IMR-90 (cell line): Measurements from ENCODE around the gene CTBP2. TPM values are rescaled to one million over a fixed set of nuclear protein-coding genes. Genes with fewer than 3 reads are reported as not detected.

Experiments used
- ATAC-seq: fragments of 200-7000 bp; cut with Tn5 transposase; 2 replicates; pipeline ENCODE4 v1.9.1; 2020; ENCODE audit warnings: low read depth, mild to moderate bottlenecking, moderate library complexity
- BruUV-seq: library from RNA; stranded (reverse); fragments of 400-500 nt; replicated peaks from 2 replicates; lab custom pipeline; 2021; lab: Mats Ljungman, UMichigan
- CTCF ChIA-PET: fragments of 300-600 bp; formaldehyde crosslinking; extraction: SDS; loops from one replicate; lab custom pipeline; 2021; ENCODE audit warnings: antibody characterized with exemption; lab: Yijun Ruan, JAX
- POLR2A ChIA-PET: fragments of 300-600 bp; sonication (Branson Sonifier 250); formaldehyde crosslinking; loops from one replicate; lab custom pipeline; 2022; ENCODE audit warnings: antibody characterized with exemption; ENCODE audit not compliant: unreplicated experiment; lab: Charles Lee
- DNase-seq: peaks from one replicate; pipeline ENCODE4 v3.0.0; 2013
- H2AFZ ChIP-seq: replicated peaks from 2 replicates; pipeline ENCODE3; 2013; ENCODE audit warnings: low read length, mild to moderate bottlenecking; ENCODE audit not compliant: poor library complexity
- H2AK5ac ChIP-seq: 2 replicates; pipeline ENCODE4 v1.6.1; 2013; ENCODE audit warnings: low read depth, low read length, inconsistent platforms
- H2AK9ac ChIP-seq: replicated peaks from 2 replicates; pipeline ENCODE3; 2013; ENCODE audit warnings: mild to moderate bottlenecking, low read depth, low read length, moderate library complexity; ENCODE audit not compliant: poor library complexity
- H2BK120ac ChIP-seq: 2 replicates; pipeline ENCODE4 v1.6.1; 2013; ENCODE audit warnings: low read depth, low read length, inconsistent platforms
- H2BK15ac ChIP-seq: 3 replicates; pipeline ENCODE4 v1.6.1; 2013; ENCODE audit warnings: low read depth, low read length, inconsistent platforms
- H2BK20ac ChIP-seq: 2 replicates; pipeline ENCODE4 v1.6.1; 2013; ENCODE audit warnings: low read depth, mild to moderate bottlenecking, inconsistent platforms, low read length, moderate library complexity
- H2BK5ac ChIP-seq: 2 replicates; pipeline ENCODE4 v1.6.1; 2013; ENCODE audit warnings: mild to moderate bottlenecking, low read depth, low read length, inconsistent platforms; ENCODE audit not compliant: poor library complexity, severe bottlenecking
- H3K14ac ChIP-seq: replicated peaks from 2 replicates; pipeline ENCODE4 v1.6.1; 2013; ENCODE audit warnings: low read depth, low read length, inconsistent platforms
- H3K18ac ChIP-seq: 2 replicates; pipeline ENCODE4 v1.6.1; 2013; ENCODE audit warnings: low read depth, low read length, control low read depth
- H3K23ac ChIP-seq: 2 replicates; pipeline ENCODE4 v1.6.1; 2013; ENCODE audit warnings: low read depth, low read length, inconsistent platforms
- H3K27ac ChIP-seq: 2 replicates; pipeline ENCODE4 v1.5.1; 2013; ENCODE audit warnings: mild to moderate bottlenecking, control low read depth, low read length; ENCODE audit not compliant: insufficient read depth
- H3K27me3 ChIP-seq: 2 replicates; pipeline ENCODE4 v1.6.1; 2013; ENCODE audit warnings: low read length; ENCODE audit not compliant: control insufficient read depth, insufficient read depth
- H3K36me3 ChIP-seq: 2 replicates; pipeline ENCODE4 v1.6.1; 2013; ENCODE audit warnings: low read length, mixed read lengths; ENCODE audit not compliant: control insufficient read depth, insufficient read depth
- H3K4ac ChIP-seq: 2 replicates; pipeline ENCODE4 v1.6.1; 2013; ENCODE audit warnings: low read depth, low read length, inconsistent platforms
- H3K4me1 ChIP-seq: 2 replicates; pipeline ENCODE4 v1.6.1; 2013; ENCODE audit warnings: low read length, mixed read lengths; ENCODE audit not compliant: control insufficient read depth, insufficient read depth
- H3K4me2 ChIP-seq: 2 replicates; pipeline ENCODE4 v1.6.1; 2013; ENCODE audit warnings: low read depth, mild to moderate bottlenecking, control low read depth, low read length, moderate library complexity
- H3K4me3 ChIP-seq: 2 replicates; pipeline ENCODE4 v1.5.1; 2013; ENCODE audit warnings: low read depth, mild to moderate bottlenecking, control low read depth, low read length, moderate library complexity; ENCODE audit not compliant: insufficient read depth
- H3K56ac ChIP-seq: 2 replicates; pipeline ENCODE4 v1.6.1; 2013; ENCODE audit warnings: low read length, inconsistent platforms; ENCODE audit not compliant: insufficient read depth; ENCODE audit errors: extremely low read depth
- H3K79me1 ChIP-seq, 2 experiments: 2 replicates each; pipeline ENCODE4 v1.6.1; 2013; ENCODE audit warnings: low read length in 2 of 2, inconsistent platforms in 1 of 2, low read depth in 1 of 2
- H3K9ac ChIP-seq: 2 replicates; pipeline ENCODE4 v1.6.1; 2013; ENCODE audit warnings: low read depth, low read length, control low read depth
- H3K9me1 ChIP-seq: 2 replicates; pipeline ENCODE4 v1.6.1; 2013; ENCODE audit warnings: low read length, inconsistent platforms; ENCODE audit not compliant: insufficient read depth
- H3K9me3 ChIP-seq: 2 replicates; pipeline ENCODE4 v1.6.1; 2013; ENCODE audit warnings: low read length; ENCODE audit not compliant: control insufficient read depth, insufficient read depth
- H4K20me1 ChIP-seq: 2 replicates; pipeline ENCODE4 v1.6.1; 2013; ENCODE audit warnings: low read length, inconsistent platforms; ENCODE audit not compliant: insufficient read depth
- H4K5ac ChIP-seq: 2 replicates; pipeline ENCODE4 v1.6.1; 2013; ENCODE audit warnings: mild to moderate bottlenecking, low read depth, low read length, control low read depth
- H4K8ac ChIP-seq, 2 experiments: 2 replicates each; pipeline ENCODE4 v1.6.1; 2013; ENCODE audit warnings: low read depth in 2 of 2, low read length in 2 of 2, control low read depth in 1 of 2, inconsistent platforms in 1 of 2
- H4K91ac ChIP-seq: 2 replicates; pipeline ENCODE4 v1.6.1; 2013; ENCODE audit warnings: low read depth, low read length, inconsistent platforms; ENCODE audit not compliant: insufficient read depth
- MXI1 ChIP-seq: IDR thresholded peaks from 2 replicates; pipeline ENCODE4 v1.6.1; 2012; ENCODE audit warnings: low read depth, mild to moderate bottlenecking, low read length, moderate library complexity, borderline replicate concordance
- WGBS, 2 experiments: methylation state at CpG; one replicate each; pipeline versions ENCODE4 v1.1.5 to v1.1.7; 2013; ENCODE audit warnings: missing lambda C conversion rate in 2 of 2; ENCODE audit not compliant: insufficient read length in 1 of 2; ENCODE audit errors: extremely low coverage in 2 of 2; 5-methylcytosine and 5-hydroxymethylcytosine counted together
- dilution Hi-C: fragments of 300-500 bp; cut with HindIII; formaldehyde crosslinking; loops from one replicate; pipeline ENCODE4 v1.14.3; 2018; ENCODE audit warnings: low sequenced_read_pairs; ENCODE audit not compliant: unreplicated experiment
- in situ Hi-C: fragments of 300-500 bp; cut with MboI; formaldehyde crosslinking; loops from 3 replicates; pipeline ENCODE4 v1.14.3; 2019; ENCODE audit warnings: low sequenced_read_pairs, inconsistent platforms, mixed read lengths
- intact Hi-C: fragments of 100-400 bp; cut with micrococcal nuclease; formaldehyde crosslinking; loops from 2 replicates; pipeline ENCODE4 v1.10.0; 2022
- polyA plus RNA-seq, 3 experiments: library from polyadenylated mRNA; depleted of rRNA; stranded (reverse); fragments of >200 nt; gene quantifications; 2 replicates each; pipeline ENCODE4 v1.2.3, GENCODE V29; 2012; ENCODE audit warnings: low replicate concordance in 1 of 3
- total RNA-seq: library from RNA; depleted of rRNA; stranded (reverse); fragments of >200 nt; gene quantifications from 2 replicates; pipeline ENCODE4 v1.2.3, GENCODE V29; 2012

CTBP2 gene
- total and polyA plus RNA-seq, 2 of the 4 experiments (the other 2 are of a cell fraction): 81.0 to 86.6 TPM

- Histone ChIP-seq H3K18ac (no peak overlapping the region), H3K79me1 (peaks cover 27 to 79% of the 10 kb centered on the region in 2 experiments; a peak in 3 of 4 replicates), H3K9me1 (peaks cover 41% of the 10 kb centered on the region), H3K14ac (no peak overlapping the region), H2BK20ac (no peak overlapping the region), H2AFZ (no peak overlapping the region), H3K9me3 (no peaks in the 10 kb centered on the region), H4K20me1 (peaks cover 97% of the 10 kb centered on the region), H3K4me1 (peaks cover 18% of the 10 kb centered on the region), H3K27me3 (no peaks in the 10 kb centered on the region), H2AK9ac (peak overlapping the region; percentile 31), H3K36me3 (peaks cover 8% of the 10 kb centered on the region), H4K5ac (no peak overlapping the region), H3K4me3 (no peak overlapping the region), H4K8ac (no peak overlapping the region), H3K56ac (no peak overlapping the region), H4K91ac (no peak overlapping the region), H3K9ac (no peak overlapping the region), H3K27ac (no peak overlapping the region), H2BK15ac (no peak overlapping the region), H3K4ac (no peak overlapping the region), H2BK5ac (no peak overlapping the region), H2AK5ac (no peak overlapping the region), H3K23ac (no peak overlapping the region), H2BK120ac (no peak overlapping the region), H3K4me2 (no peak overlapping the region)
- no TSS peak for BruUV-seq
- POLR2A ChIA-PET: interaction anchor here (0.5 kb wide), 1 partner anchor 84 kb away, joined by 3 read pairs; no protein-coding TSS in a partner anchor
- intact Hi-C loops: no loop called here
- WGBS, 2 experiments: 94% methylated on average over 3 of the region's 9 CpGs; no CpG with 5 or more reads in 1 of the 2 experiments
- dilution Hi-C loops: no loop called here
- CTCF ChIA-PET: no interaction called here
- in situ Hi-C loops: no loop called here
- DNase-seq (no peak), ATAC-seq (no peak)
- TF ChIP-seq MXI1: no peak
Observed at GRCh38 chr10:125142946-125143345, 17.4 kb downstream of the CTBP2 start.
